Fibroblast of pulmonary artery (primary cell): Measurements from ENCODE around the gene GNB1.

Experiments used
- DNase-seq: peaks from one replicate; pipeline ENCODE4 v3.0.0-alpha.2; 2010; ENCODE audit warnings: low read depth
- H3K4me3 ChIP-seq: replicated peaks from 2 replicates; pipeline ENCODE4 v1.5.1; 2011; ENCODE audit warnings: low read depth, mild to moderate bottlenecking, control low read depth, low read length, moderate library complexity
- TF ChIP-seq, protein P1 (sequence below): IDR thresholded peaks from 2 replicates; pipeline ENCODE4 v1.5.1; 2011; ENCODE audit warnings: mild to moderate bottlenecking, control low read depth, low read length, inconsistent platforms; ENCODE audit errors: missing control alignments

GNB1 gene

DNA sequence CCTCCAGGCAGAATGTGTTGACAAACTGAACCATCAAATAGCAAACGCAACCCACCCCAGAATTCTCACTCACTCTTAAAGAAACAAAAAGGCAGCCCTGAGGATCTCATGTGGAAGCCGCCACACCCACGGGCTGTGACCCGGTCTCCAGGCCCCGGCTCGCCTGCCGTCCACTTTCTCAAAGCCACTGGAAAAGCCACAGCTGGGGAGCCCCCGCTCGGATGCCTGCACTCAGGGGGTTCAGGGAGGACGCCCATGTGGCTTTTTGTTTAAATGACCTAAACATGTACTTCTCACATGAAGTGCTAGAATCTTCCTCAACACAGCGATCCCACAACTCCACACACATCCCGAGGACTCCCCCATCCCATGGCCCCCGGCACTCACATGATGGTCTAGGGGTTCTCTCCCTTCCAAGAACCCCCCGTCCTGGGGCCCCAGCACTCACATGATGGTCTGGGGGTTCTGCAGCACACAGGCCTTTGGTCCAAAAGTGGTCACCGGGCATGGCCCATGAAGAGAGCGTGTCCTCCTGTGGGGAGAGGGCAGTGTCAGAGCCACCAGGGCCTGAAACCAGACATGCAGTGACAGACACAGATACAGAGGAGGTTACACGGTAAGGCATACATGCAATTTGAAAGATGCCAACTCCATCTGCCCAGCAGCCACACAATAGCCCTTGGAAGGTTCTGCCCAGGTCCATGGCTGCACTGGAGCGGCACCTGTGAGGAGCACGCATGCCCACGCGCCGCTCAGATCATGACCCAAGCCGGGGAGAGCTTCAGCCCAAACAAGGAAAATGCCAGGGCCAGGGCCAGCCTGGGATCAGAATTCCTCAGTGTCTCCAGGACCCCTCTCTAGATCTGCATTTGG, 129.1 kb downstream of the GNB1 start:
- TF ChIP-seq, protein P1, sequence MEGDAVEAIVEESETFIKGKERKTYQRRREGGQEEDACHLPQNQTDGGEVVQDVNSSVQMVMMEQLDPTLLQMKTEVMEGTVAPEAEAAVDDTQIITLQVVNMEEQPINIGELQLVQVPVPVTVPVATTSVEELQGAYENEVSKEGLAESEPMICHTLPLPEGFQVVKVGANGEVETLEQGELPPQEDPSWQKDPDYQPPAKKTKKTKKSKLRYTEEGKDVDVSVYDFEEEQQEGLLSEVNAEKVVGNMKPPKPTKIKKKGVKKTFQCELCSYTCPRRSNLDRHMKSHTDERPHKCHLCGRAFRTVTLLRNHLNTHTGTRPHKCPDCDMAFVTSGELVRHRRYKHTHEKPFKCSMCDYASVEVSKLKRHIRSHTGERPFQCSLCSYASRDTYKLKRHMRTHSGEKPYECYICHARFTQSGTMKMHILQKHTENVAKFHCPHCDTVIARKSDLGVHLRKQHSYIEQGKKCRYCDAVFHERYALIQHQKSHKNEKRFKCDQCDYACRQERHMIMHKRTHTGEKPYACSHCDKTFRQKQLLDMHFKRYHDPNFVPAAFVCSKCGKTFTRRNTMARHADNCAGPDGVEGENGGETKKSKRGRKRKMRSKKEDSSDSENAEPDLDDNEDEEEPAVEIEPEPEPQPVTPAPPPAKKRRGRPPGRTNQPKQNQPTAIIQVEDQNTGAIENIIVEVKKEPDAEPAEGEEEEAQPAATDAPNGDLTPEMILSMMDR, result no peak
- no peak for DNase-seq
- no peak overlapping the region for H3K4me3 ChIP-seq

- TF ChIP-seq, protein P1, result no peak
- no peak for DNase-seq
- H3K4me3 ChIP-seq, result no peak overlapping the region
These were observed 130.2 kb downstream of the GNB1 start for GRCh38 chr1:1760715-1761114.

DNA sequence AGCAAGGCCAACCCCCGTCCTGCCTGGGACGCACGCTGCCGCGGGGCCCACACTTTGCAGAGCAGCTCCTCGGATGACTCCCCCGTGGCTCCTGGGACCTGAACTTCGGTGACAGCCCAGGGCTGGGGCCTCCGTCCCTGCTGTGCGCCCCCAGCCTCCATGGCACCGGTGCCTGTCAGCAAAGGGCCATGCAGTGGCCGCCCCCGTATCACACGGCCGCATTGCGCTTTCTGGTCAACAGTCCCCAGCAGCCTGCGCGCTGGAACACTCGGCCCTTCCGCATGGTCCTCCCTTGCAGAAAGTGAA, 130.6 kb downstream of the GNB1 start:
- TF ChIP-seq, protein P1, result no peak
- no peak for DNase-seq
- H3K4me3 ChIP-seq, result no peak overlapping the region

DNA sequence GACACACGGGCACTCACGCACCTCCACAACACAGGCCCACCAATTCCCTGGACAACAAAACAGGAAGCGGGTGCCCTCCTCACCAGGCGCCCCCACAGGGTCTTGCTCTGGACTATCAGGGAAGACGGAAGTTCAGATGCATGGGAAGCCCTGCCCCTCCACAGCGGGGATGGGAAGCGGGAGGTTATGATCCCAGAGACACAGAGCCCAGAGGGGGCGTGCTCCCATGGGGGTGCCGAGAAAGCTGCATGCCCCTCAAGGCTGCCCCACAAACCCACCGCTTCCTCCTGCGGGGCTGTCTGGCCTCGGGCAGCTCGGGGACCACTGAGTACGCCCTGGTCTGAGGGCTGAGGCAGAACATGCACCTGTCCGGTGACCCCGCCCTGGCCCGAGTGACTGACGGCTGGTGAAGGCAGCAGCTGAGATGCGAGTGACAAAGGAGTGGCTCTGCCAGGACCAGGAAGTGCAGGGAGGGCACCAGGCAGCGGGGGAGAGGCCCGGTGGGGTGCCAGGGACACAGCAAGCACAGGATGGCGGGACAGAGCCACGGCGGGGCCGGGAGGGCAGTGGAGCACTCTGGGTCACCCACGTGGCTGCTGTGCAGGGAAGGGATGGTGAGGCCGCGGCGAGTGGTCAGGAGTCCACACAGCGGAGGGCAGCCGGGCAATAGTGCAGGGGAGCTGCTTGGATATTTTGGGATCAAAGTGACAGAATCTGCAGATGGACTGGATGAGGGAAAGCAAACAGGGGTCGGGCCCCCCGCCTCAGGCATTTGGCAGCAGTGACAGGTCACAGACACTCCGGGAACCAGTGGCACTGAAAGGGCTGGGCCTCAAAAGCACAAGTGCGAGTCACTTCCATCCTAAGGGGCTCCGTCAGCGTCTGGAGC, 131.2 kb downstream of the GNB1 start:
- H3K4me3 ChIP-seq, result no peak overlapping the region

GRCh38 chr1:1758692-1759455, 132.0 kb downstream of the GNB1 start:
- no peak overlapping the region for H3K4me3 ChIP-seq
- no peak for DNase-seq

More for the DNA sequence above, 131.2 kb downstream of the GNB1 start:
- TF ChIP-seq, protein P1, result no peak
- DNase-seq, result no peak

DNA sequence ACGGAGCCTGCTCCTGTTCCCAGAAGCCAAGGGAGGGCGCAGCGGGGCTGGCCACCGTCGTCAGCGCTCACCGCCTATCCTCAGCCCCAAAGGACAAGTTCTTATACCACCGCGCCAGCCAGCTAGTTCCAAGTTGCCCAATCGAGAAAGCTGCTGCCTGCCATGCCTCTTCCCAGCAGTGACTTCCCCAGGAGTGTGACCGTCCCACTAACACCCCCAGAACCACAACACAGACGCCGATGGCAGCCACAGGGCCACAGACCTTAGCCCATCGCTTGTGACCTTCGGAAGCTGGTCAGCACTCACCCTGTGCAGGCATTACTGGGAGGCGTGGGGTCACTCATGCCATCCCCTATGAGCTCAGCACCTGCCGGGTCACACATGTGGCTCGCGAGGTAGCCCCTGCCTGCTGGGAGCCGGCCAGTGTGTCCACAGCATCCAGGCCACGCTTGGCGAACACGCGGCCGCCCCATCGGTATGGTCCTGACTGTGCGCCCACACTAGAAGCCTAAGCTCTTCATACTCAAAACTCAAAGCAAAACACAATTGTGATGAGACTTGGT, 132.7 kb downstream of the GNB1 start:
- H3K4me3 ChIP-seq, result no peak overlapping the region
- no peak for DNase-seq
- TF ChIP-seq, protein P1, result no peak

More at GRCh38 chr1:1758692-1759455, 132.0 kb downstream of the GNB1 start:
- TF ChIP-seq, protein P1, result no peak
